ENCODE measurements around the gene CALY.

The CALY gene

GRCh38 chr10:133356549-133357284 lies 20.0 kb upstream of the CALY start:
- TF ChIP-seq CTCF (IDR thresholded peaks at IDR 0.05): no peak

GRCh38 chr10:133355991-133356390 lies 19.3 kb upstream of the CALY start:
- no peak for TF ChIP-seq CTCF (IDR thresholded peaks at IDR 0.05)

- no peak for TF ChIP-seq CTCF (IDR thresholded peaks at IDR 0.05)
These were observed 18.6 kb upstream of the CALY start for GRCh38 chr10:133355266-133355665.

DNA sequence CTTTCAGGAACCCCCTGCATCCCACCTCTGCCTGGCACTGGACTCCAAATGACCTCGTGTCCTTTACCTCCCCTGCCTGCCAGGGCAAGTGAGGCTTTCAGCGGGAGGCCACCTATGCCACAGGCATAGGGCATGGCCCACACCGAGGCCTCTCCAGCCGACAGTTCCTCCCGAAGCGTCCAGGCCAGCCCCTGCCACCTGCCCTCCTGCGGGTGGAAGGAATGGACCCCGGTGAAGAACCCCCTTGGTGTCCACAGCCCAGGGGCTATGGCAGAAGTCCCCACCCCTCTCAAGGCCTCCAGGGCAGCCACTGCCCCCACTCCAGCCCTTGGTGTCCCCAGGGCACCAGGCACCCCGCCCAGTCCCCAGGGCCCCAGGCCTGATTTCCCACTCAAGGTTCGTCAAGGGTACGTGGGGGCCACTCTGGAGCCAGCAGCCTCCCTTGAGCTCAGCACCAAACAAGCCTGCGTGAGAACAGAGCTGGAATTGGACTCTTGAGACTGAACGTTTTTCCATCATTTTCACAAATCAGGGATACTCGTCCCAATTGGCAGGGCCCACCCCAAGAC lies 18.1 kb upstream of the CALY start:
- no peak for TF ChIP-seq CTCF (IDR thresholded peaks at IDR 0.05)

GRCh38 chr10:133353988-133354605 lies 17.4 kb upstream of the CALY start:
- no peak for TF ChIP-seq CTCF (IDR thresholded peaks at IDR 0.05)

DNA sequence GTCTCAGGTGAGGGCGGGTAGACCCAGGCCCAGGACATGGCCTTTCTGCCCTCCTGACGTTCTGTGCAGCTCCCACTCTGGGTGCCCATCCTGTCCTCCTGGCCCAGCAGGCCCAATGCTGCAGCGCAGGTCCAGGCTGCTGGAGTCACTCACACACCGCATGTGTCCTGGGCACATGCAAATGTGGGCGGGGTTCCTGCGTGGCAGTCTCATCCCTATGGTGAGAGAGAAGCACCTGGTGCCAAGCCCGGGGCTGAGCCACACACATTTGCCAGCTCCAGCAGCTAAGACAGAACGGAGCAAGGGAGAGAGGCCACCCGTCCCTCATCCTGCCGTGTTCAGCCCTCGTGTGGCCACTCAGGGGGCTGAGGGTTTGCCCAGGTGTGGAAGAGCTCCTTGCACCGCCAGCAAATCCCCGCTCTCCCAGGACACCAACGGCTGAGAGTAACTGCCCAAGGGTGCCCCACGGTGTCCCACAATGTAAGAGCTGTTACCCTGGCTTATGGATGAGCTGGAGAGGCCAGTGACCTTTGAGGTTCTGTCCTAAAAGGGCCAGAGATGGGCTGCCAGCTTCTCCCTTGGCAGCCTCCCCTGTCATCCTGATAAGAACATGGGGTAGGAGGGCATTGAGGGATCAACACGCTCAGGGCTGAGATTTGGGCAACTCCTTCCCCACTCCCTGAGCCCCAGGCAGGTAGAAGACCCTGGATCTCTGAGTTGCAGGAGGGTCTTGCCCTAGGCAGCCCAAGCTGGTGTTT lies 16.7 kb upstream of the CALY start:
- no peak for TF ChIP-seq CTCF (IDR thresholded peaks at IDR 0.05)

GRCh38 chr10:133351408-133352318 lies 15.0 kb upstream of the CALY start:
- no peak for TF ChIP-seq CTCF (IDR thresholded peaks at IDR 0.05)

Data from LNCAP (cell line).